Ishikawa (cell line): ENCODE results near the gene ZNF618.

Source experiments
- FOXM1 ChIP-seq: IDR thresholded peaks from 2 replicates; pipeline ENCODE4 v1.6.1; 2012; ENCODE audit warnings: low read depth, borderline replicate concordance
- RAD21 ChIP-seq: IDR thresholded peaks from 2 replicates; pipeline ENCODE4 v1.6.1; 2012; ENCODE audit warnings: low read depth
- TAF1 ChIP-seq: IDR thresholded peaks from 2 replicates; pipeline ENCODE4 v1.6.1; 2012; ENCODE audit warnings: low read depth, mild to moderate bottlenecking

- TF ChIP-seq FOXM1 (no peak), RAD21 (no peak), TAF1 (no peak)
Measured at GRCh38 chr9:113989714-113990569, 113.8 kb downstream of the ZNF618 start.
